ENCODE measurements around the gene COL24A1. TPM values are rescaled to one million over a fixed set of nuclear protein-coding genes. Genes with fewer than 3 reads are reported as not detected.

Gene COL24A1
- total and polyA plus RNA-seq, 4 experiments from 2014 or later: 0.09 to 0.14 TPM; not detected in 2

GRCh38 chr1:86063721-86064120, 92.9 kb downstream of the COL24A1 start:
- Mint-ChIP-seq H3K4me1 (no peaks in the 10 kb centered on the region), H3K27me3 (no peaks in the 10 kb centered on the region), H3K36me3 (no peaks in the 10 kb centered on the region), H3K4me3 (no peak overlapping the region), H3K9me3 (no peaks in the 10 kb centered on the region), H3K27ac (no peak overlapping the region)
- H3K36me3 ChIP-seq (ENCODE audit: insufficient read depth, low read length): no peaks in the 10 kb centered on the region
- intact Hi-C loops (cut with micrococcal nuclease): no loop called here
- no peaks in the 10 kb centered on the region for H3K9me3 ChIP-seq (ENCODE audit: control insufficient read depth in 1 of 2, low read length in 2 of 2)
- no peak overlapping the region for H3K27ac ChIP-seq (ENCODE audit: low read depth, low read length)
- no peak overlapping the region for H3K4me3 ChIP-seq (ENCODE audit: low read length in 2 of 2)
- H3K4me1 ChIP-seq (ENCODE audit: insufficient read depth, low read length): no peaks in the 10 kb centered on the region
- ChIA-PET CTCF (ENCODE audit: partially characterized antibody) (no interaction called here), POLR2A (ENCODE audit: partially characterized antibody) (no interaction called here)
- no peaks in the 10 kb centered on the region for H3K27me3 ChIP-seq (ENCODE audit: insufficient read depth, low read length)
- DNase-seq: no peak

- H3K27me3 ChIP-seq (ENCODE audit: insufficient read depth, low read length): no peaks in the 10 kb centered on the region
- no peaks in the 10 kb centered on the region for H3K9me3 ChIP-seq (ENCODE audit: control insufficient read depth in 1 of 2, low read length in 2 of 2)
- Mint-ChIP-seq H3K4me3 (no peak overlapping the region), H3K9me3 (no peaks in the 10 kb centered on the region), H3K36me3 (no peaks in the 10 kb centered on the region), H3K4me1 (no peaks in the 10 kb centered on the region), H3K27ac (no peak overlapping the region), H3K27me3 (peaks cover 0 to under 1% of the 10 kb centered on the region in 2 donors)
- ChIA-PET CTCF (ENCODE audit: partially characterized antibody) (no interaction called here), POLR2A (ENCODE audit: partially characterized antibody) (no interaction called here)
- DNase-seq: no peak
- no peaks in the 10 kb centered on the region for H3K36me3 ChIP-seq (ENCODE audit: insufficient read depth, low read length)
- intact Hi-C loops (cut with micrococcal nuclease): no loop called here
- no peak overlapping the region for H3K27ac ChIP-seq (ENCODE audit: low read depth, low read length)
- no peak overlapping the region for H3K4me3 ChIP-seq (ENCODE audit: low read length in 2 of 2)
- no peaks in the 10 kb centered on the region for H3K4me1 ChIP-seq (ENCODE audit: insufficient read depth, low read length)
Measured at GRCh38 chr1:86062453-86062852, 94.1 kb downstream of the COL24A1 start.

GRCh38 chr1:86061551-86061990, 95.0 kb downstream of the COL24A1 start:
- H3K27me3 Mint-ChIP-seq: peaks cover 0 to 1% of the 10 kb centered on the region in 2 donors
- intact Hi-C loops (cut with micrococcal nuclease): no loop called here

GRCh38 chr1:86054396-86054795, 102.2 kb downstream of the COL24A1 start:
- Histone ChIP-seq H3K4me1 (ENCODE audit: insufficient read depth, low read length) (no peaks in the 10 kb centered on the region), H3K4me3 (ENCODE audit: low read length in 2 of 2) (no peak overlapping the region), H3K27me3 (ENCODE audit: insufficient read depth, low read length) (no peaks in the 10 kb centered on the region), H3K27ac (ENCODE audit: low read depth, low read length) (no peak overlapping the region), H3K9me3 (ENCODE audit: control insufficient read depth in 1 of 2, low read length in 2 of 2) (no peaks in the 10 kb centered on the region), H3K36me3 (ENCODE audit: insufficient read depth, low read length) (no peaks in the 10 kb centered on the region)
- Mint-ChIP-seq H3K9me3 (peaks cover 0 to 4% (median 0%) of the 10 kb centered on the region in 8 donors), H3K27ac (no peak overlapping the region), H3K27me3 (peaks cover 0 to 3% of the 10 kb centered on the region in 2 donors), H3K4me3 (no peak overlapping the region), H3K36me3 (no peaks in the 10 kb centered on the region), H3K4me1 (no peaks in the 10 kb centered on the region)
- no peak for DNase-seq
- POLR2A ChIA-PET (ENCODE audit: partially characterized antibody): no interaction called here
- intact Hi-C loops (cut with micrococcal nuclease): no loop called here
- CTCF ChIA-PET (ENCODE audit: partially characterized antibody): no interaction called here

More at GRCh38 chr1:86061551-86061990, 95.0 kb downstream of the COL24A1 start:
- Mint-ChIP-seq H3K27ac (no peak overlapping the region), H3K36me3 (no peaks in the 10 kb centered on the region), H3K9me3 (no peaks in the 10 kb centered on the region), H3K4me1 (no peaks in the 10 kb centered on the region), H3K4me3 (no peak overlapping the region)
- Histone ChIP-seq H3K27me3 (ENCODE audit: insufficient read depth, low read length) (no peaks in the 10 kb centered on the region), H3K9me3 (ENCODE audit: control insufficient read depth in 1 of 2, low read length in 2 of 2) (no peaks in the 10 kb centered on the region), H3K36me3 (ENCODE audit: insufficient read depth, low read length) (no peaks in the 10 kb centered on the region), H3K4me3 (ENCODE audit: low read length in 2 of 2) (no peak overlapping the region), H3K4me1 (ENCODE audit: insufficient read depth, low read length) (no peaks in the 10 kb centered on the region), H3K27ac (ENCODE audit: low read depth, low read length) (no peak overlapping the region)
- DNase-seq: no peak
- CTCF ChIA-PET (ENCODE audit: partially characterized antibody): no interaction called here
- POLR2A ChIA-PET (ENCODE audit: partially characterized antibody): no interaction called here

- no peak overlapping the region for H3K27ac ChIP-seq (ENCODE audit: low read depth, low read length)
- H3K27ac Mint-ChIP-seq: no peak overlapping the region
- H3K4me3 ChIP-seq (ENCODE audit: low read length in 2 of 2): no peak overlapping the region
- H3K27me3 ChIP-seq (ENCODE audit: insufficient read depth, low read length): no peaks in the 10 kb centered on the region
- no peak overlapping the region for H3K4me3 Mint-ChIP-seq
- no peaks in the 10 kb centered on the region for H3K4me1 Mint-ChIP-seq
- DNase-seq: no peak
- CTCF ChIA-PET (ENCODE audit: partially characterized antibody): no interaction called here
- intact Hi-C loops (cut with micrococcal nuclease): no loop called here
- no peaks in the 10 kb centered on the region for H3K4me1 ChIP-seq (ENCODE audit: insufficient read depth, low read length)
- no peaks in the 10 kb centered on the region for H3K36me3 ChIP-seq (ENCODE audit: insufficient read depth, low read length)
- no peaks in the 10 kb centered on the region for H3K9me3 ChIP-seq (ENCODE audit: control insufficient read depth in 1 of 2, low read length in 2 of 2)
- no peaks in the 10 kb centered on the region for H3K36me3 Mint-ChIP-seq
- H3K27me3 Mint-ChIP-seq: peaks cover 0 to 3% of the 10 kb centered on the region in 2 donors
- POLR2A ChIA-PET (ENCODE audit: partially characterized antibody): no interaction called here
- peaks cover 0 to 4% (median 0%) of the 10 kb centered on the region in 8 donors for H3K9me3 Mint-ChIP-seq
Measured at GRCh38 chr1:86052948-86053698, 103.4 kb downstream of the COL24A1 start.

GRCh38 chr1:86035101-86035500, 121.5 kb downstream of the COL24A1 start:
- Mint-ChIP-seq H3K4me3 (no peak overlapping the region), H3K27ac (no peak overlapping the region)
- POLR2A ChIA-PET (ENCODE audit: partially characterized antibody): no interaction called here

GRCh38 chr1:86030180-86030579, 126.4 kb downstream of the COL24A1 start:
- POLR2A ChIA-PET (ENCODE audit: partially characterized antibody): no interaction called here
- no peak overlapping the region for H3K4me3 Mint-ChIP-seq
- H3K9me3 Mint-ChIP-seq: peaks cover 0 to 4% (median 1%) of the 10 kb centered on the region in 8 donors
- Histone ChIP-seq H3K4me1 (ENCODE audit: insufficient read depth, low read length) (no peaks in the 10 kb centered on the region), H3K4me3 (ENCODE audit: low read length in 2 of 2) (no peak overlapping the region), H3K27me3 (ENCODE audit: insufficient read depth, low read length) (no peaks in the 10 kb centered on the region), H3K27ac (ENCODE audit: low read depth, low read length) (no peak overlapping the region), H3K9me3 (ENCODE audit: control insufficient read depth in 1 of 2, low read length in 2 of 2) (no peaks in the 10 kb centered on the region), H3K36me3 (ENCODE audit: insufficient read depth, low read length) (no peaks in the 10 kb centered on the region)
- CTCF ChIA-PET (ENCODE audit: partially characterized antibody): no interaction called here
- H3K4me1 Mint-ChIP-seq: no peaks in the 10 kb centered on the region
- H3K36me3 Mint-ChIP-seq: no peaks in the 10 kb centered on the region
- H3K27me3 Mint-ChIP-seq: peaks cover 0 to 2% of the 10 kb centered on the region in 2 donors
- intact Hi-C loops (cut with micrococcal nuclease): no loop called here
- DNase-seq: no peak
- no peak overlapping the region for H3K27ac Mint-ChIP-seq

More at GRCh38 chr1:86035101-86035500, 121.5 kb downstream of the COL24A1 start:
- Histone ChIP-seq H3K4me1 (ENCODE audit: insufficient read depth, low read length) (no peaks in the 10 kb centered on the region), H3K36me3 (ENCODE audit: insufficient read depth, low read length) (no peaks in the 10 kb centered on the region), H3K4me3 (ENCODE audit: low read length in 2 of 2) (no peak overlapping the region), H3K27me3 (ENCODE audit: insufficient read depth, low read length) (no peaks in the 10 kb centered on the region), H3K9me3 (ENCODE audit: control insufficient read depth in 1 of 2, low read length in 2 of 2) (no peaks in the 10 kb centered on the region), H3K27ac (ENCODE audit: low read depth, low read length) (no peak overlapping the region)
- peaks cover 0 to 2% of the 10 kb centered on the region in 2 donors for H3K27me3 Mint-ChIP-seq
- intact Hi-C loops (cut with micrococcal nuclease): no loop called here
- DNase-seq: no peak
- CTCF ChIA-PET (ENCODE audit: partially characterized antibody): no interaction called here
- peaks cover 0 to 2% (median 0%) of the 10 kb centered on the region in 8 donors for H3K9me3 Mint-ChIP-seq
- no peaks in the 10 kb centered on the region for H3K36me3 Mint-ChIP-seq
- H3K4me1 Mint-ChIP-seq: no peaks in the 10 kb centered on the region

Data from CD4-positive, alpha-beta memory T cell (primary cell).